Loucy (cell line): ENCODE results near the gene CSPG5.
A peak's percentile ranks its signal among the peaks of the same experiment; 100 is the strongest.

ENCODE experiments used
- H2AFZ ChIP-seq: fragments of 200-600 bp; sonication (generic); 2 replicates; pipeline ENCODE4 v1.6.0; 2016; ENCODE audit warnings: antibody characterized with exemption, mild to moderate bottlenecking, low read length, moderate library complexity
- H3F3A ChIP-seq: fragments of 200-600 bp; 2 replicates; pipeline ENCODE4 v1.6.0; 2016; ENCODE audit warnings: antibody characterized with exemption, low read depth, mild to moderate bottlenecking
- H3K27me3 ChIP-seq: fragments of 200-600 bp; sonication (generic); 2 replicates; pipeline ENCODE4 v1.6.1; 2014; ENCODE audit warnings: low read length, mild to moderate bottlenecking; ENCODE audit not compliant: insufficient read depth, poor library complexity, severe bottlenecking
- H3K36me3 ChIP-seq: fragments of 200-600 bp; sonication (generic); 2 replicates; pipeline ENCODE4 v1.6.1; 2016; ENCODE audit warnings: low read length; ENCODE audit not compliant: insufficient read depth
- H3K4me1 ChIP-seq: fragments of 200-600 bp; sonication (generic); 2 replicates; pipeline ENCODE4 v1.5.1; 2014; ENCODE audit warnings: low read length, mild to moderate bottlenecking; ENCODE audit not compliant: insufficient read depth, poor library complexity, severe bottlenecking
- H3K4me2 ChIP-seq: fragments of 200-600 bp; sonication (generic); 2 replicates; pipeline ENCODE4 v1.6.0; 2014; ENCODE audit warnings: antibody characterized with exemption, low read length, low read depth, mild to moderate bottlenecking; ENCODE audit not compliant: poor library complexity, severe bottlenecking
- H3K4me3 ChIP-seq: fragments of 200-600 bp; sonication (generic); 2 replicates; pipeline ENCODE4 v1.5.1; 2014; ENCODE audit warnings: low read length, mild to moderate bottlenecking, mixed read lengths; ENCODE audit not compliant: poor library complexity, severe bottlenecking
- H3K79me2 ChIP-seq: fragments of 200-600 bp; sonication (generic); 2 replicates; pipeline ENCODE4 v1.6.1; 2014; ENCODE audit warnings: low read length; ENCODE audit not compliant: insufficient read depth
- H3K9ac ChIP-seq: fragments of 200-600 bp; sonication (generic); 2 replicates; pipeline ENCODE4 v1.6.0; 2014; ENCODE audit warnings: mild to moderate bottlenecking, low read depth, low read length, moderate library complexity; ENCODE audit not compliant: poor library complexity, severe bottlenecking
- H3K9me2 ChIP-seq: fragments of 200-600 bp; sonication (generic); replicated peaks from 2 replicates; pipeline ENCODE4 v1.6.1; 2016; ENCODE audit warnings: low read depth, low read length, mixed read lengths
- H3K9me3 ChIP-seq: fragments of 200-600 bp; sonication (generic); 2 replicates; pipeline ENCODE4 v1.6.1; 2014; ENCODE audit warnings: mild to moderate bottlenecking, antibody characterized with exemption, low read length, low read depth; ENCODE audit not compliant: insufficient read depth
- H4K20me1 ChIP-seq: fragments of 200-600 bp; sonication (generic); 2 replicates; pipeline ENCODE4 v1.6.0; 2014; ENCODE audit warnings: antibody characterized with exemption, low read length, mild to moderate bottlenecking; ENCODE audit not compliant: insufficient read depth, poor library complexity, severe bottlenecking
- EZH2phosphoT487 ChIP-seq: fragments of 200-600 bp; IDR thresholded peaks from 2 replicates; pipeline ENCODE4 v1.6.1; 2018; ENCODE audit warnings: antibody characterized with exemption, mild to moderate bottlenecking, moderate library complexity, borderline replicate concordance
- TF ChIP-seq, protein P1 (sequence below): fragments of 200-600 bp; sonication (generic); conservative IDR thresholded peaks from 2 replicates; pipeline ENCODE4 v1.5.1; 2014; ENCODE audit warnings: mild to moderate bottlenecking, antibody characterized with exemption, low read length

The CSPG5 gene

DNA sequence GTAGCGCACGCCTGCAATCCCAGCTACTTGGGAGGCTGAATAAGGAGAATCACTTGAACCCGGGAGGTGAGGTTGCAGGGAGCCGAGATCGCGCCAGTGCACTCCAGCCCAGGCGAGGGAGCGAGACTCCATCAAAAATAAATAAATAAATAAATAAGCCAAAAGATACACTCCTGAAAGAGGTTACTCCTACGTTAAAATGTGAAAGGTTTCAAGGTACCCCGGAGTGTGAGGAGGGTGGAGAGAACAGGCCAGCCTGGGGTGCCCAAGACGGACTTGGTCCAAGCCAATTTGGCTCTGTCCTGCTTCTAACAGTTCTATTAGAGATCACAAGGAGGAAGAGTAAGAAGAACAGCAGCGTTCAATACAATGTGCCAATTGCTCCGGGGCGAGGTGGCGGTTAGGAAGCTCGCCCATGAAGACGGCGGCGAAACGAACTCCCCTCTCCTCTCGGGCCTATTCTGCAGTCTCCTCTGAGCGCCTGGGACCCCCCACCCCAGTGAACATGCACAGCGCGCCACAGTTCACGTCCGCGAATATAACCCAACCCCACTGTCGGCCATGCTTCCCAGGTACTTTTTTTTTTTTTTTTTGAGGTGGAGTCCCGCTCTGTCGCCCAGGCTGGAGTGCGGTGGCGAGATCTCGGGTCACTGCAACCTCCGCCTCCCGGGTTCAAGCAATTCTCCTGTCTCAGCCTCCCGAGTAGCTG is 66.1 kb downstream of the CSPG5 start:
- TF ChIP-seq, protein P1, sequence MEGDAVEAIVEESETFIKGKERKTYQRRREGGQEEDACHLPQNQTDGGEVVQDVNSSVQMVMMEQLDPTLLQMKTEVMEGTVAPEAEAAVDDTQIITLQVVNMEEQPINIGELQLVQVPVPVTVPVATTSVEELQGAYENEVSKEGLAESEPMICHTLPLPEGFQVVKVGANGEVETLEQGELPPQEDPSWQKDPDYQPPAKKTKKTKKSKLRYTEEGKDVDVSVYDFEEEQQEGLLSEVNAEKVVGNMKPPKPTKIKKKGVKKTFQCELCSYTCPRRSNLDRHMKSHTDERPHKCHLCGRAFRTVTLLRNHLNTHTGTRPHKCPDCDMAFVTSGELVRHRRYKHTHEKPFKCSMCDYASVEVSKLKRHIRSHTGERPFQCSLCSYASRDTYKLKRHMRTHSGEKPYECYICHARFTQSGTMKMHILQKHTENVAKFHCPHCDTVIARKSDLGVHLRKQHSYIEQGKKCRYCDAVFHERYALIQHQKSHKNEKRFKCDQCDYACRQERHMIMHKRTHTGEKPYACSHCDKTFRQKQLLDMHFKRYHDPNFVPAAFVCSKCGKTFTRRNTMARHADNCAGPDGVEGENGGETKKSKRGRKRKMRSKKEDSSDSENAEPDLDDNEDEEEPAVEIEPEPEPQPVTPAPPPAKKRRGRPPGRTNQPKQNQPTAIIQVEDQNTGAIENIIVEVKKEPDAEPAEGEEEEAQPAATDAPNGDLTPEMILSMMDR: no peak
- no peak for TF ChIP-seq EZH2phosphoT487
- peaks cover 21% of the 10 kb centered on the region; the same call in 1 of the 2 replicates for H3K36me3 ChIP-seq
- H3K9me2 ChIP-seq: no peaks in the 10 kb centered on the region
- no peaks in the 10 kb centered on the region for H3K9me3 ChIP-seq
- H3K79me2 ChIP-seq: peaks cover 43% of the 10 kb centered on the region
- no peaks in the 10 kb centered on the region for H4K20me1 ChIP-seq
- H3K9ac ChIP-seq: peak overlapping the region; percentile 98
- peak overlapping the region; percentile 80 for H3K4me3 ChIP-seq
- peaks cover 20% of the 10 kb centered on the region for H3K4me1 ChIP-seq
- H2AFZ ChIP-seq: peak overlapping the region; percentile 96
- 0 out of 2 replicates have a peak, but pooled peaks cover 5% of the 10 kb centered on the region for H3F3A ChIP-seq
- no peaks in the 10 kb centered on the region for H3K27me3 ChIP-seq
- peak overlapping the region; percentile 93 for H3K4me2 ChIP-seq
